H1 (cell line): ENCODE results near the gene AGFG2. TPM values are rescaled to one million over a fixed set of nuclear protein-coding genes. Genes with fewer than 3 reads are reported as not detected.
A peak's percentile ranks its signal among the peaks of the same experiment; 100 is the strongest.

ENCODE experiments used
- CTCF ChIA-PET: fragments of 300-600 bp; sonication (Branson Sonifier 250); formaldehyde crosslinking; loops from one replicate; lab custom pipeline; 2021; ENCODE audit not compliant: partially characterized antibody; lab: Charles Lee
- POLR2A ChIA-PET: fragments of 300-600 bp; sonication (Branson Sonifier 250); formaldehyde crosslinking; loops from one replicate; lab custom pipeline; 2021; ENCODE audit warnings: inconsistent platforms; ENCODE audit not compliant: partially characterized antibody; lab: Charles Lee
- DNase-seq, 2 experiments: peaks; one replicate each; pipeline versions ENCODE4 v3.0.0 to v3.0.0-alpha.2; 2010 to 2022; ENCODE audit warnings: low spot score in 2 of 2, low read depth in 1 of 2, mixed read lengths in 1 of 2
- FAIRE-seq: peaks from 2 replicates; lab custom pipeline; 2011; peaks lifted over from hg19 to GRCh38; lab: Jason Lieb, UNC
- H2AFZ ChIP-seq: 2 replicates; pipeline ENCODE4 v1.8.1; 2012; ENCODE audit warnings: low read length, inconsistent platforms
- H2AK5ac ChIP-seq: 2 replicates; pipeline ENCODE4 v1.6.1; 2013; ENCODE audit warnings: low read depth, low read length
- H2BK120ac ChIP-seq: replicated peaks from 2 replicates; pipeline ENCODE3; 2013; ENCODE audit warnings: low read depth, low read length, inconsistent platforms
- H2BK12ac ChIP-seq: 2 replicates; pipeline ENCODE4 v1.6.1; 2013; ENCODE audit warnings: low read depth, low read length
- H2BK15ac ChIP-seq: 2 replicates; pipeline ENCODE4 v1.6.1; 2013; ENCODE audit warnings: low read length
- H2BK20ac ChIP-seq: 2 replicates; pipeline ENCODE4 v1.6.1; 2013; ENCODE audit warnings: low read length
- H2BK5ac ChIP-seq: 2 replicates; pipeline ENCODE4 v1.6.1; 2013; ENCODE audit warnings: low read depth, low read length
- H3K14ac ChIP-seq: 2 replicates; pipeline ENCODE4 v1.6.1; 2013; ENCODE audit warnings: inconsistent platforms; ENCODE audit not compliant: insufficient read length
- H3K18ac ChIP-seq: 2 replicates; pipeline ENCODE4 v1.6.1; 2013; ENCODE audit warnings: low read length; ENCODE audit errors: extremely low read depth
- H3K23ac ChIP-seq: 2 replicates; pipeline ENCODE4 v1.6.1; 2013; ENCODE audit warnings: inconsistent platforms; ENCODE audit not compliant: insufficient read length
- H3K23me2 ChIP-seq: 2 replicates; pipeline ENCODE4 v1.6.1; 2013; ENCODE audit warnings: low read depth, low read length
- H3K27ac ChIP-seq: 2 replicates; pipeline ENCODE4 v1.6.1; 2011; ENCODE audit warnings: low read depth, low read length, inconsistent platforms
- H3K27me3 ChIP-seq, 4 experiments: replicated peaks in 1 of 4; 1 replicate in 1 of 4; 2 replicates in 3 of 4; pipeline versions ENCODE4 v1.6.1 to v1.8.1; 2011 to 2013; ENCODE audit warnings: low read length in 3 of 4, mild to moderate bottlenecking in 3 of 4, inconsistent platforms in 2 of 4, mixed read lengths in 2 of 4, moderate library complexity in 1 of 4; ENCODE audit not compliant: control insufficient read depth in 3 of 4, insufficient read depth in 3 of 4; ENCODE audit errors: extremely low read depth in 1 of 4
- H3K36me3 ChIP-seq, 4 experiments: 2 replicates each; pipeline versions ENCODE4 v1.6.1 to v1.8.1; 2011 to 2013; ENCODE audit warnings: mild to moderate bottlenecking in 4 of 4, low read length in 3 of 4, moderate library complexity in 2 of 4, control low read depth in 1 of 4, inconsistent platforms in 1 of 4; ENCODE audit not compliant: insufficient read depth in 4 of 4, control insufficient read depth in 2 of 4
- H3K4ac ChIP-seq: replicated peaks from 2 replicates; pipeline ENCODE3; 2013; ENCODE audit warnings: low read length, low read depth, mixed read lengths, inconsistent platforms; ENCODE audit not compliant: insufficient read length
- H3K4me1 ChIP-seq, 4 experiments: replicated peaks in 1 of 4; 1 replicate in 1 of 4; 2 replicates in 3 of 4; pipeline versions ENCODE4 v1.6.1 to v1.8.1; 2011 to 2013; ENCODE audit warnings: low read length in 3 of 4, inconsistent platforms in 2 of 4, mixed read lengths in 1 of 4; ENCODE audit not compliant: insufficient read depth in 4 of 4, control insufficient read depth in 3 of 4
- H3K4me2 ChIP-seq, 2 experiments: 2 replicates each; pipeline versions ENCODE4 v1.6.1 to v1.8.1; 2011 to 2013; ENCODE audit warnings: low read depth in 2 of 2, low read length in 2 of 2, control low read depth in 1 of 2, inconsistent platforms in 1 of 2, mild to moderate bottlenecking in 1 of 2; ENCODE audit not compliant: insufficient read depth in 1 of 2
- H3K4me3 ChIP-seq, 4 experiments: fragments of 200-600, 300-600 bp in 1 of 4; sonication (generic), shearing (Covaris generic), sonication (Bioruptor Twin) in 1 of 4; 2 replicates each; pipeline versions ENCODE4 v1.5.1 to v1.8.1; 2011 to 2016; ENCODE audit warnings: low read length in 4 of 4, low read depth in 3 of 4, control low read depth in 2 of 4, inconsistent platforms in 2 of 4, mild to moderate bottlenecking in 2 of 4, mixed read lengths in 1 of 4, moderate library complexity in 1 of 4; ENCODE audit not compliant: insufficient read depth in 2 of 4; ENCODE audit errors: extremely low read depth in 1 of 4
- H3K56ac ChIP-seq: replicated peaks from 2 replicates; pipeline ENCODE3; 2013; ENCODE audit warnings: low read depth, mild to moderate bottlenecking, mixed read lengths, low read length, inconsistent platforms; ENCODE audit not compliant: insufficient read length
- H3K79me1 ChIP-seq: 2 replicates; pipeline ENCODE4 v1.6.1; 2013; ENCODE audit warnings: low read depth, low read length, control low read depth
- H3K79me2 ChIP-seq, 2 experiments: 2 replicates each; pipeline versions ENCODE4 v1.6.1 to v1.8.1; 2012 to 2013; ENCODE audit warnings: low read length in 2 of 2, mild to moderate bottlenecking in 2 of 2, inconsistent platforms in 1 of 2; ENCODE audit not compliant: insufficient read depth in 2 of 2, control insufficient read depth in 1 of 2
- H3K9ac ChIP-seq, 4 experiments: replicated peaks in 1 of 4; 1 replicate in 1 of 4; 2 replicates in 3 of 4; pipeline versions ENCODE4 v1.6.1 to v1.8.1; 2011 to 2013; ENCODE audit warnings: low read depth in 3 of 4, low read length in 3 of 4, control low read depth in 2 of 4, mild to moderate bottlenecking in 2 of 4, moderate library complexity in 2 of 4, inconsistent platforms in 1 of 4; ENCODE audit errors: extremely low read depth in 1 of 4
- H3K9me3 ChIP-seq, 2 experiments: 2 replicates each; pipeline versions ENCODE4 v1.6.1 to v1.8.1; 2012 to 2013; ENCODE audit warnings: mild to moderate bottlenecking in 2 of 2, moderate library complexity in 2 of 2, control low read depth in 1 of 2, inconsistent platforms in 1 of 2, low read depth in 1 of 2, low read length in 1 of 2, mixed read lengths in 1 of 2; ENCODE audit not compliant: insufficient read depth in 2 of 2
- H4K20me1 ChIP-seq, 2 experiments: replicated peaks in 1 of 2; 2 replicates each; pipeline versions ENCODE3 to v1.8.1; 2011 to 2013; ENCODE audit warnings: inconsistent platforms in 2 of 2, low read length in 2 of 2, mild to moderate bottlenecking in 1 of 2; ENCODE audit not compliant: insufficient read depth in 2 of 2, control insufficient read depth in 1 of 2
- H4K5ac ChIP-seq: 2 replicates; pipeline ENCODE4 v1.6.1; 2013; ENCODE audit warnings: low read length, low read depth, mixed read lengths, inconsistent platforms; ENCODE audit not compliant: insufficient read length
- H4K8ac ChIP-seq: 2 replicates; pipeline ENCODE4 v1.8.0; 2013; ENCODE audit warnings: mild to moderate bottlenecking, moderate library complexity, low read length, inconsistent platforms; ENCODE audit not compliant: insufficient read depth; ENCODE audit errors: extremely low read depth
- H4K91ac ChIP-seq: replicated peaks from 2 replicates; pipeline ENCODE3; 2013; ENCODE audit warnings: low read length, mixed read lengths, inconsistent platforms; ENCODE audit not compliant: insufficient read length
- ATF3 ChIP-seq: IDR thresholded peaks from 2 replicates; pipeline ENCODE4 v1.6.1; 2011; ENCODE audit warnings: low read depth, mild to moderate bottlenecking, low read length; ENCODE audit not compliant: insufficient read depth
- BACH1 ChIP-seq: IDR thresholded peaks from 2 replicates; pipeline ENCODE4 v1.6.1; 2012; ENCODE audit warnings: low read length, improper control_type of control experiment
- PHF8 ChIP-seq: fragments of 200-600 bp; sonication (generic); conservative IDR thresholded peaks from 2 replicates; pipeline ENCODE4 v1.7.1; 2012; ENCODE audit warnings: low read depth, mild to moderate bottlenecking, inconsistent platforms, low read length, moderate library complexity
- SIRT6 ChIP-seq: IDR thresholded peaks from one replicate; pipeline ENCODE4 v1.7.1; 2012; ENCODE audit warnings: low read length, inconsistent platforms
- SP1 ChIP-seq: IDR thresholded peaks from 2 replicates; pipeline ENCODE4 v1.6.1; 2011; ENCODE audit warnings: low read depth, low read length
- ZNF274 ChIP-seq: IDR thresholded peaks from 2 replicates; pipeline ENCODE4 v1.7.0; 2012; ENCODE audit warnings: low read length, borderline replicate concordance; ENCODE audit errors: extremely low read depth
- WGBS, 2 experiments: shearing (Covaris generic) in 1 of 2; methylation state at CpG; one replicate each; pipeline versions ENCODE4 v1.1.6 to v1.1.7; 2013 to 2015; ENCODE audit warnings: low lambda C conversion rate in 2 of 2, mixed read lengths in 2 of 2, inconsistent platforms in 1 of 2, low coverage in 1 of 2, missing lambda C conversion rate in 1 of 2; ENCODE audit not compliant: insufficient replicate concordance in 2 of 2, insufficient coverage in 1 of 2, insufficient read length in 1 of 2; ENCODE audit errors: extremely low coverage in 1 of 2, missing lambda C conversion rate in 1 of 2; 5-methylcytosine and 5-hydroxymethylcytosine counted together
- polyA plus RNA-seq, 7 experiments: library from polyadenylated mRNA; depleted of rRNA in 3 of 7; stranded (reverse) in 5 of 7; unstranded in 2 of 7; fragments of >200 nt in 5 of 7; fragments of 200-250 nt in 2 of 7; gene quantifications; 1 replicate in 5 of 7; 2 replicates in 1 of 7; 4 replicates in 1 of 7; pipeline versions ENCODE4 v1.2.1 to v1.2.3, GENCODE V29; 2011 to 2013; ENCODE audit warnings: missing spikeins in 2 of 7, mixed read lengths in 2 of 7
- total RNA-seq: library from RNA; stranded (reverse); fragmentation: NEBNext Ultra II Directional; extraction: Animal tissue kit (Norgen Biotek cat#: 25700); gene quantifications from 2 replicates; pipeline ENCODE4 v1.2.1, GENCODE V29; 2021
- TF ChIP-seq, protein P1 (sequence below): IDR thresholded peaks from 2 replicates; pipeline ENCODE4 v1.6.1; 2011; ENCODE audit warnings: low read length, improper control_type of control experiment
- TF ChIP-seq, protein P2 (sequence below), 3 experiments: IDR thresholded peaks; 1 replicate in 2 of 3; 2 replicates in 1 of 3; pipeline versions ENCODE4 v1.5.1 to v1.6.1; 2011; ENCODE audit warnings: low read length in 3 of 3, mild to moderate bottlenecking in 3 of 3, inconsistent platforms in 2 of 3, low read depth in 1 of 3, moderate library complexity in 1 of 3; ENCODE audit not compliant: insufficient read depth in 1 of 3; ENCODE audit errors: control extremely low read depth in 1 of 3

AGFG2 gene
- total and polyA plus RNA-seq, 2 of the 8 experiments (the other 6 are each of a cell fraction or from before 2014, with no cell fraction given): 7.6 to 11.2 TPM

DNA sequence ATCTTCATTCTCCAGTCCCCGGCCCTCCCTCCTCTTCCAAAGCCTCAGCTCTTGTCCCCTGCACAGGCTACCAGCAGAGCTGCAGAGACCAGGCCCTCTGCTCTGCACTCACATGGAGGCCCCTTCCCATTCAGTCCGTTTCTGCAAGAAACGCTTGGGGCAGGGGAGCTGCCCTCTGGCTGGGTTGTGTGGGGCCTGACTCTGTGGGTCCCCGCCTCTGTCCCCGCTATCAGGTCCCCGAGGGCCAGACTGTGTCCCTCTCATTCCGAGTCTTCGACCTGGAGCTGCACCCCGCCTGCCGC is 64.7 kb downstream of the AGFG2 start:
- Histone ChIP-seq H4K20me1 (no peaks in the 10 kb centered on the region), H3K79me1 (0 out of 2 replicates have a peak, but pooled peaks cover 4% of the 10 kb centered on the region), H3K23ac (no peak overlapping the region), H4K5ac (peak overlapping the region; percentile 0), H3K27ac (peak overlapping the region; percentile 48; the same call in 1 of the 2 replicates), H3K36me3 (peaks cover 0 to 7% (median under 1%) of the 10 kb centered on the region in 4 experiments; a peak in 3 of 8 replicates), H3K4me2 (peak overlapping the region; percentile 91 to 98), H3K4me1 (peaks cover 0 to 31% (median 20%) of the 10 kb centered on the region in 4 experiments; a peak in 6 of 7 replicates), H3K4ac (peak overlapping the region; percentile 66), H3K4me3 (peak overlapping the region; percentile 68 to 82 (median 78)), H2AK5ac (0 out of 2 replicates have a peak overlapping the region, but pooled peaks have one; percentile 9), H2BK5ac (peak overlapping the region; percentile 88; the same call in 1 of the 2 replicates), H3K9ac (peak overlapping the region in 3 of 4 experiments; percentile 45 to 79 (median 55); a peak in 3 of 7 replicates), H2BK12ac (0 out of 2 replicates have a peak overlapping the region, but pooled peaks have one; percentile 43), H2AFZ (no peak overlapping the region), H2BK20ac (no peak overlapping the region), H4K91ac (peak overlapping the region; percentile 29), H2BK15ac (peak overlapping the region; percentile 40; the same call in 1 of the 2 replicates), H3K9me3 (no peaks in the 10 kb centered on the region), H3K18ac (peak overlapping the region; percentile 81), H3K14ac (no peak overlapping the region), H3K23me2 (peaks cover 25% of the 10 kb centered on the region), H3K56ac (no peak overlapping the region), H3K79me2 (peaks cover 0 to 6% of the 10 kb centered on the region in 2 experiments; a peak in 1 of 4 replicates), H3K27me3 (peaks cover 0 to 10% (median 4%) of the 10 kb centered on the region in 4 experiments; a peak in 2 of 7 replicates), H4K8ac (peak overlapping the region; percentile 85), H2BK120ac (no peak overlapping the region)
- no peak for FAIRE-seq
- no peak for DNase-seq
- ChIA-PET CTCF (interaction anchor here (0.7 to 5.4 kb wide), 13 partner anchors 8 to 88 kb away, joined by 3 to 51 read pairs (median 5); partner anchors contain the start of genes FBXO24, GIGYF1 and MOSPD3), POLR2A (interaction anchor here (0.6 to 8.9 kb wide), 12 partner anchors 9 to 233 kb away, joined by 3 to 172 read pairs (median 6); partner anchors contain the start of genes FBXO24, LRCH4 and MOSPD3)
- 3% methylated on average over 10 of the region's 10 CpGs; no CpG with 5 or more reads in 1 of the 2 experiments for WGBS, 2 experiments
- no peak for TF ChIP-seq BACH1
- no peak for TF ChIP-seq SIRT6
- TF ChIP-seq, protein P1, sequence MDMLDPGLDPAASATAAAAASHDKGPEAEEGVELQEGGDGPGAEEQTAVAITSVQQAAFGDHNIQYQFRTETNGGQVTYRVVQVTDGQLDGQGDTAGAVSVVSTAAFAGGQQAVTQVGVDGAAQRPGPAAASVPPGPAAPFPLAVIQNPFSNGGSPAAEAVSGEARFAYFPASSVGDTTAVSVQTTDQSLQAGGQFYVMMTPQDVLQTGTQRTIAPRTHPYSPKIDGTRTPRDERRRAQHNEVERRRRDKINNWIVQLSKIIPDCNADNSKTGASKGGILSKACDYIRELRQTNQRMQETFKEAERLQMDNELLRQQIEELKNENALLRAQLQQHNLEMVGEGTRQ: no peak
- TF ChIP-seq ATF3: no peak
- TF ChIP-seq ZNF274: no peak
- TF ChIP-seq PHF8: no peak
- TF ChIP-seq, protein P2, sequence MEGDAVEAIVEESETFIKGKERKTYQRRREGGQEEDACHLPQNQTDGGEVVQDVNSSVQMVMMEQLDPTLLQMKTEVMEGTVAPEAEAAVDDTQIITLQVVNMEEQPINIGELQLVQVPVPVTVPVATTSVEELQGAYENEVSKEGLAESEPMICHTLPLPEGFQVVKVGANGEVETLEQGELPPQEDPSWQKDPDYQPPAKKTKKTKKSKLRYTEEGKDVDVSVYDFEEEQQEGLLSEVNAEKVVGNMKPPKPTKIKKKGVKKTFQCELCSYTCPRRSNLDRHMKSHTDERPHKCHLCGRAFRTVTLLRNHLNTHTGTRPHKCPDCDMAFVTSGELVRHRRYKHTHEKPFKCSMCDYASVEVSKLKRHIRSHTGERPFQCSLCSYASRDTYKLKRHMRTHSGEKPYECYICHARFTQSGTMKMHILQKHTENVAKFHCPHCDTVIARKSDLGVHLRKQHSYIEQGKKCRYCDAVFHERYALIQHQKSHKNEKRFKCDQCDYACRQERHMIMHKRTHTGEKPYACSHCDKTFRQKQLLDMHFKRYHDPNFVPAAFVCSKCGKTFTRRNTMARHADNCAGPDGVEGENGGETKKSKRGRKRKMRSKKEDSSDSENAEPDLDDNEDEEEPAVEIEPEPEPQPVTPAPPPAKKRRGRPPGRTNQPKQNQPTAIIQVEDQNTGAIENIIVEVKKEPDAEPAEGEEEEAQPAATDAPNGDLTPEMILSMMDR (IDR thresholded peaks at IDR 0.05; ENCODE audit: control extremely low read depth in 1 of 3, insufficient read depth in 1 of 3, low read depth in 1 of 3, low read length in 3 of 3): no peak
- 0 out of 2 replicates have a peak, but pooled peaks have one; percentile 5 for TF ChIP-seq SP1
